OCI-LY3 (cell line): ENCODE measurements around the gene NIPSNAP3A.
A peak's percentile ranks its signal among the peaks of the same experiment; 100 is the strongest.

Experiments used
- H2AFZ ChIP-seq: fragments of 200-600, 300-600 bp; shearing (Covaris generic); 2 replicates; pipeline ENCODE4 v1.6.0; 2014; ENCODE audit warnings: antibody characterized with exemption, low read depth, low read length
- H3K27ac ChIP-seq: fragments of 200-600, 300-600 bp; sonication (generic); 2 replicates; pipeline ENCODE4 v1.5.1; 2014; ENCODE audit warnings: mild to moderate bottlenecking, low read length, moderate library complexity, mixed read lengths
- H3K27me3 ChIP-seq: fragments of 200-600, 300-600 bp; sonication (generic); 2 replicates; pipeline ENCODE4 v1.6.1; 2014; ENCODE audit warnings: low read depth, low read length, mixed read lengths
- H3K36me3 ChIP-seq: fragments of 200-600, 300-600 bp; sonication (generic); replicated peaks from 2 replicates; pipeline ENCODE3; 2014; ENCODE audit warnings: low read depth, low read length, mixed read lengths
- H3K4me1 ChIP-seq: fragments of 300-600, 200-600 bp; sonication (generic); 2 replicates; pipeline ENCODE4 v1.6.1; 2014; ENCODE audit warnings: low read length, mixed read lengths
- H3K4me2 ChIP-seq: fragments of 200-600, 300-600 bp; sonication (generic); 2 replicates; pipeline ENCODE4 v1.6.1; 2014; ENCODE audit warnings: low read length, mixed read lengths
- H3K4me3 ChIP-seq: fragments of 300-600, 200-600 bp; sonication (generic); 2 replicates; pipeline ENCODE4 v1.5.1; 2014; ENCODE audit warnings: antibody characterized with exemption, mild to moderate bottlenecking, low read length, moderate library complexity
- H3K79me2 ChIP-seq: fragments of 300-600, 200-600 bp; shearing (Covaris generic); 2 replicates; pipeline ENCODE4 v1.6.1; 2014; ENCODE audit warnings: mild to moderate bottlenecking, low read length, mixed read lengths
- H3K9ac ChIP-seq: fragments of 300-600, 200-600 bp; shearing (Covaris generic); 2 replicates; pipeline ENCODE4 v1.6.0; 2014; ENCODE audit warnings: mild to moderate bottlenecking, low read length, moderate library complexity
- H3K9me3 ChIP-seq: fragments of 200-600, 300-600 bp; shearing (Covaris generic); 2 replicates; pipeline ENCODE4 v1.6.1; 2014; ENCODE audit warnings: low read length, mixed read lengths; ENCODE audit not compliant: insufficient read depth
- H4K20me1 ChIP-seq: fragments of 200-600, 300-600 bp; sonication (generic); 2 replicates; pipeline ENCODE4 v1.6.1; 2016; ENCODE audit warnings: low read length, mixed read lengths; ENCODE audit not compliant: insufficient read depth
- EZH2phosphoT487 ChIP-seq: fragments of 200-600 bp; shearing (Covaris generic); IDR thresholded peaks from 2 replicates; pipeline ENCODE4 v1.6.1; 2018; ENCODE audit warnings: antibody characterized with exemption, mixed run types, low read depth
- TF ChIP-seq, protein P1 (sequence below): fragments of 200-600, 300-600 bp; sonication (generic); IDR thresholded peaks from 2 replicates; pipeline ENCODE4 v1.5.1; 2014; ENCODE audit warnings: antibody characterized with exemption, low read length, low read depth

Gene NIPSNAP3A

GRCh38 chr9:104748359-104749031, 1.0 kb downstream of the NIPSNAP3A start:
- peak overlapping the region; percentile 84 for H3K9ac ChIP-seq
- peaks cover 9% of the 10 kb centered on the region for H3K4me1 ChIP-seq
- peak overlapping the region; percentile 54 for H3K27ac ChIP-seq
- peaks cover 6% of the 10 kb centered on the region; the same call in 1 of the 2 replicates for H3K79me2 ChIP-seq
- H3K27me3 ChIP-seq: no peaks in the 10 kb centered on the region
- peak overlapping the region; percentile 80 for H3K4me3 ChIP-seq
- H3K36me3 ChIP-seq: no peaks in the 10 kb centered on the region
- peak overlapping the region; percentile 85 for H2AFZ ChIP-seq
- peak overlapping the region; percentile 92 for H3K4me2 ChIP-seq
- no peaks in the 10 kb centered on the region for H4K20me1 ChIP-seq
- H3K9me3 ChIP-seq: no peaks in the 10 kb centered on the region
- TF ChIP-seq, protein P1, sequence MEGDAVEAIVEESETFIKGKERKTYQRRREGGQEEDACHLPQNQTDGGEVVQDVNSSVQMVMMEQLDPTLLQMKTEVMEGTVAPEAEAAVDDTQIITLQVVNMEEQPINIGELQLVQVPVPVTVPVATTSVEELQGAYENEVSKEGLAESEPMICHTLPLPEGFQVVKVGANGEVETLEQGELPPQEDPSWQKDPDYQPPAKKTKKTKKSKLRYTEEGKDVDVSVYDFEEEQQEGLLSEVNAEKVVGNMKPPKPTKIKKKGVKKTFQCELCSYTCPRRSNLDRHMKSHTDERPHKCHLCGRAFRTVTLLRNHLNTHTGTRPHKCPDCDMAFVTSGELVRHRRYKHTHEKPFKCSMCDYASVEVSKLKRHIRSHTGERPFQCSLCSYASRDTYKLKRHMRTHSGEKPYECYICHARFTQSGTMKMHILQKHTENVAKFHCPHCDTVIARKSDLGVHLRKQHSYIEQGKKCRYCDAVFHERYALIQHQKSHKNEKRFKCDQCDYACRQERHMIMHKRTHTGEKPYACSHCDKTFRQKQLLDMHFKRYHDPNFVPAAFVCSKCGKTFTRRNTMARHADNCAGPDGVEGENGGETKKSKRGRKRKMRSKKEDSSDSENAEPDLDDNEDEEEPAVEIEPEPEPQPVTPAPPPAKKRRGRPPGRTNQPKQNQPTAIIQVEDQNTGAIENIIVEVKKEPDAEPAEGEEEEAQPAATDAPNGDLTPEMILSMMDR: no peak
- no peak for TF ChIP-seq EZH2phosphoT487

DNA sequence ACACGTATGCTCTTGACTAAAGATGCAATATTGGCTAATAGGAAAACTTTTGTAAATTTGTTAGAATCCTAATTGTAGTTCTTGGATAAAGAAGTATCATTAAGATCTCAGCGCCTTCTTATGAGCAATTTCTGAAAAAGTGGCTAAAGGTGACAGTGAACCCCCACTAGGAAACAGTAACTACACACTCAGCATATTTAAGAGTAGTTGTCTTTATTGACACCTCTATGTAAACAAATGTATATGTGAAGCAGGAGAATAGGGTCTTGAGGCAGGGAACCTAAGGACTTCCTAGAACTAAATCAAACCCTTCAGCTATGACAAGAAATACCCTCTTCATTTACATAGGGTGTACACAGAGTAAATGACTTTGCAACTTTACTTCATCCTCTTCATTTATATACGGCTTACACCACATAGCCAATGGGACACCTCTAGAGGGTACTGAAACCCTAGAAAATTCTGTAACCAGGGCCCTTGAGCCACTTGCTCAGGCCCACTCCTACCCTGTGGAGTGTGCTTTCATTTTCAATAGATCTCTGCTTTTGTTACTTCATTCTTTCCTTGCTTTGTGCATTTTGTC, 2.8 kb downstream of the NIPSNAP3A start:
- no peak overlapping the region for H2AFZ ChIP-seq
- no peaks in the 10 kb centered on the region for H3K36me3 ChIP-seq
- H3K4me3 ChIP-seq: no peak overlapping the region
- H3K4me1 ChIP-seq: peaks cover 9% of the 10 kb centered on the region
- H3K9ac ChIP-seq: no peak overlapping the region
- H3K4me2 ChIP-seq: no peak overlapping the region
- peaks cover 6% of the 10 kb centered on the region; the same call in 1 of the 2 replicates for H3K79me2 ChIP-seq
- H4K20me1 ChIP-seq: no peaks in the 10 kb centered on the region
- H3K27ac ChIP-seq: no peak overlapping the region
- no peaks in the 10 kb centered on the region for H3K9me3 ChIP-seq
- TF ChIP-seq, protein P1: no peak
- no peak for TF ChIP-seq EZH2phosphoT487
- H3K27me3 ChIP-seq: no peaks in the 10 kb centered on the region

DNA sequence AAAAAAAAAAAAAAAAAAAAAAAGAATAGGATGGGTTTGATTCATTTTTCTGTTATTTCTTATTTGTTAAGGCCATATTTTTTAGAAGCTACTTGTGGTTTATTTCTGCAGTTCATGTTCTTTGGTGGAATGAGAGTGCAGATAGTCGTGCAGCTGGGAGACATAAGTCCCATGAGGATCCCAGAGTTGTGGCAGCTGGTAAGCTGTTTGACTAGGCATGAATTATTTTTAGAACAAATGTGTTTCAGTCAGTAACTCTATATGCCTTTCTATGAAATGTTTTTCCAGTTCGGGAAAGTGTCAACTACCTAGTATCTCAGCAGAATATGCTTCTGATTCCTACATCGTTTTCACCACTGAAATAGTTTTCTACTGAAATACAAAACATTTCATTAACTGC, 11.5 kb downstream of the NIPSNAP3A start:
- no peaks in the 10 kb centered on the region for H4K20me1 ChIP-seq
- no peak overlapping the region for H2AFZ ChIP-seq
- H3K79me2 ChIP-seq: no peaks in the 10 kb centered on the region
- H3K9me3 ChIP-seq: no peaks in the 10 kb centered on the region
- no peak for TF ChIP-seq EZH2phosphoT487
- TF ChIP-seq, protein P1: no peak
- no peaks in the 10 kb centered on the region for H3K27me3 ChIP-seq
- peaks cover 4% of the 10 kb centered on the region for H3K4me1 ChIP-seq
- no peak overlapping the region for H3K4me3 ChIP-seq
- H3K27ac ChIP-seq: no peak overlapping the region
- H3K4me2 ChIP-seq: no peak overlapping the region
- H3K36me3 ChIP-seq: peaks cover 3% of the 10 kb centered on the region
- no peak overlapping the region for H3K9ac ChIP-seq

DNA sequence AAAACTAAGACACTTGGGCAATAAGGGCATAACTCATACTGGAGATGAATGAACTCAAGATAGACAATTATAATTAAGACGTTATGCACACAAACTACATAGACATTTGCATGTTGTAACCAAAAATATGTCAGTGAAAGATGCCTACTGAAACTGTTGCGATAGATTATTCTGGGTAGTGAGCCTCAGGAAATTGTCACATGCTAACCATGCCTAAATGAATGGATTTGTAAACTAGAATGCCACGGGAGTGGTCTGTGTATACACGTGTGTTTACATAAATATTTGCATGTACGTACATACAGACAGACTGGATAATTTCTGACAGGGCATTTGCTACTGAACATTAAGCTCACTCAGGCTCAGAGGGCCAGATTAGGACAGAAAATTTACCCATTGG, 17.7 kb downstream of the NIPSNAP3A start:
- H3K4me2 ChIP-seq: peak overlapping the region; percentile 90
- no peaks in the 10 kb centered on the region for H3K9me3 ChIP-seq

More for the DNA sequence above, 17.7 kb downstream of the NIPSNAP3A start:
- Histone ChIP-seq H3K79me2 (no peaks in the 10 kb centered on the region), H3K36me3 (no peaks in the 10 kb centered on the region), H3K4me3 (peak overlapping the region; percentile 86), H4K20me1 (no peaks in the 10 kb centered on the region), H3K4me1 (peaks cover 20% of the 10 kb centered on the region), H2AFZ (peak overlapping the region; percentile 8; the same call in 1 of the 2 replicates), H3K27ac (no peak overlapping the region), H3K9ac (no peak overlapping the region), H3K27me3 (no peaks in the 10 kb centered on the region)
- no peak for TF ChIP-seq EZH2phosphoT487
- TF ChIP-seq, protein P1: no peak
